Measurements from ENCODE around the gene POLR1E.

DNA sequence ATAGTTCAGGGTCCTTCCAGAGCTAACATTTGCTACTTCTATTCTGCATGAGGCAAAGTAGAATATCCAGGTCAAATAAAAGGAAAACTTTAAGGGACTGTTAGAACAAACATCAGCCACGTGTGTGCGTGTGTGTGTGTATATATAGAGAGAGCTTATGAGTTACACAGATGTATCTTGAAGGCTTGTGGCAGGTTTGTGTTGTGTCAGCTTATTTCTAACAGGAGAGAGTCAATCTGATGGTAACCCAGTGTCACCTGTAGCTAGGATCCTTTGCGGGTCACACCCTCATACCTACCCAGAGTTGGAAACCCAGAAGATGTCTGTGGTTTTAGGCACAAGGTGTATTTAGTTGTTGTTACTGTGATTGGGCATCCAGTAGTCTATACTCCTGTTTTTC, 12.7 kb downstream of the POLR1E start:
- no peak for TF ChIP-seq CTCF (optimal IDR thresholded peaks at IDR 0.05 in 1 of 3, IDR thresholded peaks at IDR 0.05 in 1 of 3, conservative IDR thresholded peaks at IDR 0.05 in 1 of 3; ENCODE audit: extremely low read depth in 1 of 3, insufficient read depth in 2 of 3, low read length in 3 of 3)
- no peak for TF ChIP-seq EZH2 (IDR thresholded peaks at IDR 0.05; ENCODE audit: low read length)

All from keratinocyte (primary cell).